ENCODE measurements around the gene PSME1. TPM values are rescaled to one million over a fixed set of nuclear protein-coding genes. Genes with fewer than 3 reads are reported as not detected.

PSME1 gene
- total and polyA plus RNA-seq, 2 of the 13 experiments (the other 11 are each of a cell fraction or from before 2014, with no cell fraction given) = 159 to 608 TPM

GRCh38 chr14:24146453-24146977 is 10.5 kb downstream of the PSME1 start, which contains the start of gene PSME2 (continued):
- TF ChIP-seq SPEN (CRISPR knock-in tag; IDR thresholded peaks at IDR 0.05; ENCODE audit: low read depth) (peak; percentile 84), NR2F6 (IDR thresholded peaks at IDR 0.05) (no peak), NR2F6 (CRISPR knock-in tag; IDR thresholded peaks at IDR 0.05) (no peak; the same call in 1 of the 2 replicates), KLF12 (CRISPR knock-in tag; IDR thresholded peaks at IDR 0.05; ENCODE audit: borderline replicate concordance) (peak; percentile 81; the same call in 1 of the 2 replicates), ZNF17 (CRISPR knock-in tag; IDR thresholded peaks at IDR 0.05) (no peak), ZNF441 (CRISPR knock-in tag; IDR thresholded peaks at IDR 0.05; ENCODE audit: borderline replicate concordance) (peak; percentile 85), ZNF280D (CRISPR knock-in tag; IDR thresholded peaks at IDR 0.05) (peak; percentile 45; the same call in 1 of the 2 replicates), ZBTB2 (CRISPR knock-in tag; IDR thresholded peaks at IDR 0.05; ENCODE audit: low read depth) (no peak), ZNF101 (CRISPR knock-in tag; IDR thresholded peaks at IDR 0.05; ENCODE audit: borderline replicate concordance, low read depth) (no peak), NFKB2 (CRISPR knock-in tag; IDR thresholded peaks at IDR 0.05; ENCODE audit: borderline replicate concordance) (peak; percentile 83; the same call in 1 of the 2 replicates), TOE1 (CRISPR knock-in tag; IDR thresholded peaks at IDR 0.05) (peak; percentile 49; the same call in 1 of the 2 replicates), ZNF383 (CRISPR knock-in tag; IDR thresholded peaks at IDR 0.05; ENCODE audit: borderline replicate concordance) (no peak), ZNF337 (CRISPR knock-in tag; IDR thresholded peaks at IDR 0.05; ENCODE audit: borderline replicate concordance, low read depth) (peak; percentile 54; the same call in 1 of the 2 replicates), TSC22D2 (CRISPR knock-in tag; IDR thresholded peaks at IDR 0.05; ENCODE audit: borderline replicate concordance) (0 out of 2 replicates have a peak, but pooled peaks have one; percentile 47), ZNF781 (CRISPR knock-in tag; IDR thresholded peaks at IDR 0.05; ENCODE audit: borderline replicate concordance, not compliant biosample characterization) (peak; percentile 41), ZNF501 (CRISPR knock-in tag; IDR thresholded peaks at IDR 0.05) (no peak), RXRA (CRISPR knock-in tag; IDR thresholded peaks at IDR 0.05) (no peak; the same call in 1 of the 2 replicates), MTF2 (CRISPR knock-in tag; IDR thresholded peaks at IDR 0.05; ENCODE audit: borderline replicate concordance) (no peak), ZNF530 (CRISPR knock-in tag; IDR thresholded peaks at IDR 0.05; ENCODE audit: low read depth) (no peak), ZSCAN12 (CRISPR knock-in tag; IDR thresholded peaks at IDR 0.05) (no peak; the same call in 1 of the 2 replicates), GTF3A (CRISPR knock-in tag; conservative IDR thresholded peaks at IDR 0.05) (no peak)
- TF ChIP-seq, protein P1, sequence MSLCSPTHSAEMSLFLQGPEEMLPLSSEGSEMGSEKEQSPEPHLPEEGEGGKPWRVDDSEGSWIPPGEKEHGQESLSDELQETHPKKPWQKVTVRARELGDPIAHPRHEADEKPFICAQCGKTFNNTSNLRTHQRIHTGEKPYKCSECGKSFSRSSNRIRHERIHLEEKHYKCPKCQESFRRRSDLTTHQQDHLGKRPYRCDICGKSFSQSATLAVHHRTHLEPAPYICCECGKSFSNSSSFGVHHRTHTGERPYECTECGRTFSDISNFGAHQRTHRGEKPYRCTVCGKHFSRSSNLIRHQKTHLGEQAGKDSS (CRISPR knock-in tag; IDR thresholded peaks at IDR 0.05; ENCODE audit: borderline replicate concordance, low read depth) = peak; percentile 3; the same call in 1 of the 2 replicates

Data from HepG2 (cell line).